SK-N-SH (cell line): ENCODE data around the gene MLLT1. TPM values are rescaled to one million over a fixed set of nuclear protein-coding genes. Genes with fewer than 3 reads are reported as not detected.
A peak's percentile ranks its signal among the peaks of the same experiment; 100 is the strongest.

Source experiments
- CTCF ChIA-PET: fragments of 300-600, 350-600 bp; formaldehyde crosslinking; extraction: SDS; loops from one replicate; lab custom pipeline; 2021; lab: Yijun Ruan, JAX
- POLR2A ChIA-PET: fragments of 350-600 bp; sonication (Branson Sonifier 250); formaldehyde crosslinking; extraction: SDS; loops from one replicate; lab custom pipeline; 2020; ENCODE audit warnings: antibody characterized with exemption, inconsistent platforms; lab: Yijun Ruan, JAX
- DNase-seq: peaks from one replicate; pipeline ENCODE4 v3.0.0; 2012
- H2AFZ ChIP-seq: fragments of 200-600 bp; sonication (generic); 2 replicates; pipeline ENCODE4 v1.8.1; 2016; ENCODE audit warnings: antibody characterized with exemption, mild to moderate bottlenecking, low read depth
- H3F3A ChIP-seq: fragments of 200-600 bp; sonication (generic); replicated peaks from 2 replicates; pipeline ENCODE3; 2016; ENCODE audit warnings: antibody characterized with exemption, mild to moderate bottlenecking; ENCODE audit not compliant: insufficient read depth
- H3K27ac ChIP-seq, 2 experiments: fragments of 200-500 bp in 1 of 2; fragments of 200-600 bp in 1 of 2; sonication (Bioruptor generic) in 1 of 2; sonication (generic), shearing (Covaris generic) in 1 of 2; 2 replicates each; pipeline versions ENCODE4 v1.5.1 to v1.6.1; 2014 to 2016; ENCODE audit warnings: low read depth in 2 of 2, inconsistent platforms in 1 of 2, low read length in 1 of 2, mild to moderate bottlenecking in 1 of 2, mixed read lengths in 1 of 2
- H3K27me3 ChIP-seq: fragments of 200-600 bp; sonication (generic), shearing (Covaris generic); 2 replicates; pipeline ENCODE4 v1.6.1; 2016; ENCODE audit warnings: mixed run types; ENCODE audit not compliant: insufficient read depth
- H3K36me3 ChIP-seq, 2 experiments: fragments of 200-500 bp in 1 of 2; fragments of 200-600 bp in 1 of 2; sonication (Bioruptor generic) in 1 of 2; sonication (generic) in 1 of 2; replicated peaks in 1 of 2; 2 replicates each; pipeline versions ENCODE3 to v1.5.1; 2014 to 2016; ENCODE audit warnings: low read length in 1 of 2, mild to moderate bottlenecking in 1 of 2; ENCODE audit not compliant: insufficient read depth in 2 of 2, control insufficient read depth in 1 of 2
- H3K4me1 ChIP-seq, 2 experiments: fragments of 200-500 bp in 1 of 2; fragments of 200-600 bp in 1 of 2; sonication (Bioruptor generic) in 1 of 2; sonication (generic), shearing (Covaris generic) in 1 of 2; 2 replicates each; pipeline versions ENCODE4 v1.5.1 to v1.6.1; 2014 to 2016; ENCODE audit warnings: low read depth in 1 of 2, low read length in 1 of 2, mixed run types in 1 of 2; ENCODE audit not compliant: insufficient read depth in 2 of 2, control insufficient read depth in 1 of 2
- H3K4me2 ChIP-seq: fragments of 200-600 bp; sonication (generic), shearing (Covaris generic); 2 replicates; pipeline ENCODE4 v1.6.1; 2017; ENCODE audit warnings: mixed run types
- H3K4me3 ChIP-seq, 2 experiments: fragments of 200-500 bp in 1 of 2; fragments of 200-600 bp in 1 of 2; sonication (Bioruptor generic) in 1 of 2; sonication (generic), shearing (Covaris generic) in 1 of 2; 2 replicates each; pipeline versions ENCODE4 v1.5.1 to v1.8.1; 2014 to 2016; ENCODE audit warnings: low read depth in 2 of 2, inconsistent platforms in 1 of 2, low read length in 1 of 2, mild to moderate bottlenecking in 1 of 2, mixed read lengths in 1 of 2, moderate library complexity in 1 of 2
- H3K79me2 ChIP-seq: fragments of 200-600 bp; sonication (generic); 2 replicates; pipeline ENCODE4 v1.8.1; 2017; ENCODE audit warnings: mild to moderate bottlenecking; ENCODE audit not compliant: insufficient read depth
- H3K9ac ChIP-seq: fragments of 200-600 bp; sonication (generic); 2 replicates; pipeline ENCODE4 v1.6.1; 2017; ENCODE audit warnings: mixed run types
- H3K9me2 ChIP-seq: fragments of 200-600 bp; sonication (generic); 2 replicates; pipeline ENCODE4 v1.6.1; 2017; ENCODE audit warnings: mixed run types
- H3K9me3 ChIP-seq: fragments of 200-600 bp; sonication (generic); 2 replicates; pipeline ENCODE4 v1.6.1; 2017; ENCODE audit warnings: mixed run types, mild to moderate bottlenecking, moderate library complexity
- H4K20me1 ChIP-seq: fragments of 200-600 bp; sonication (generic); 2 replicates; pipeline ENCODE4 v1.6.1; 2017; ENCODE audit warnings: mild to moderate bottlenecking, mixed run types; ENCODE audit not compliant: insufficient read depth
- FOXM1 ChIP-seq: IDR thresholded peaks from 2 replicates; pipeline ENCODE4 v1.4.0; 2012; ENCODE audit warnings: low read depth, mild to moderate bottlenecking
- GATA2 ChIP-seq: sonication (generic); formaldehyde crosslinking; IDR thresholded peaks from 2 replicates; pipeline ENCODE4 v1.5.0; 2020; ENCODE audit warnings: mild to moderate bottlenecking, missing genetic modification reagents
- IRF3 ChIP-seq: fragments of 150-350 bp; IDR thresholded peaks from 2 replicates; pipeline ENCODE4 v1.6.1; 2016; ENCODE audit warnings: mild to moderate bottlenecking, low read depth, low read length
- JUND ChIP-seq: IDR thresholded peaks from 2 replicates; pipeline ENCODE4 v1.4.0; 2012
- MXI1 ChIP-seq: IDR thresholded peaks from 2 replicates; pipeline ENCODE4 v1.6.1; 2012; ENCODE audit warnings: mild to moderate bottlenecking, low read depth, low read length, improper control_type of control experiment
- NFIC ChIP-seq: IDR thresholded peaks from 2 replicates; pipeline ENCODE4 v1.4.0; 2012; ENCODE audit warnings: borderline replicate concordance
- SIN3A ChIP-seq: IDR thresholded peaks from 2 replicates; pipeline ENCODE4 v1.6.1; 2012; ENCODE audit warnings: low read depth, mild to moderate bottlenecking, low read length, moderate library complexity, borderline replicate concordance
- SMC3 ChIP-seq: IDR thresholded peaks from 2 replicates; pipeline ENCODE4 v1.6.1; 2012; ENCODE audit warnings: low read depth, low read length, improper control_type of control experiment
- TCF12 ChIP-seq: IDR thresholded peaks from 2 replicates; pipeline ENCODE4 v1.4.0; 2012
- TEAD4 ChIP-seq: IDR thresholded peaks from 2 replicates; pipeline ENCODE4 v1.4.0; 2012; ENCODE audit warnings: mild to moderate bottlenecking, borderline replicate concordance; ENCODE audit not compliant: insufficient read depth
- YY1 ChIP-seq: IDR thresholded peaks from 2 replicates; pipeline ENCODE4 v1.4.0; 2012; ENCODE audit warnings: low read depth, mild to moderate bottlenecking
- ZBTB33 ChIP-seq: IDR thresholded peaks from 2 replicates; pipeline ENCODE4 v1.4.0; 2012; ENCODE audit warnings: low read depth, borderline replicate concordance
- WGBS: methylation state at CpG from one replicate; pipeline ENCODE4 v1.1.6; 2017; ENCODE audit warnings: low lambda C conversion rate; 5-methylcytosine and 5-hydroxymethylcytosine counted together
- polyA plus RNA-seq, 3 experiments: library from polyadenylated mRNA; depleted of rRNA; stranded (reverse); fragments of >200 nt; gene quantifications; 2 replicates each; pipeline ENCODE4 v1.2.3, GENCODE V29; 2012
- TF ChIP-seq, protein P1 (sequence below): IDR thresholded peaks from 2 replicates; pipeline ENCODE4 v1.4.0; 2012; ENCODE audit warnings: low read depth
- TF ChIP-seq, protein P2 (sequence below): IDR thresholded peaks from 2 replicates; pipeline ENCODE4 v1.4.0; 2012; ENCODE audit warnings: low read depth, borderline replicate concordance
- TF ChIP-seq, protein P3 (sequence below): IDR thresholded peaks from 2 replicates; pipeline ENCODE4; 2012

MLLT1 gene
- polyA plus RNA-seq, 1 of the 3 experiments (the other 2 are of a cell fraction) = 19.0 TPM

DNA sequence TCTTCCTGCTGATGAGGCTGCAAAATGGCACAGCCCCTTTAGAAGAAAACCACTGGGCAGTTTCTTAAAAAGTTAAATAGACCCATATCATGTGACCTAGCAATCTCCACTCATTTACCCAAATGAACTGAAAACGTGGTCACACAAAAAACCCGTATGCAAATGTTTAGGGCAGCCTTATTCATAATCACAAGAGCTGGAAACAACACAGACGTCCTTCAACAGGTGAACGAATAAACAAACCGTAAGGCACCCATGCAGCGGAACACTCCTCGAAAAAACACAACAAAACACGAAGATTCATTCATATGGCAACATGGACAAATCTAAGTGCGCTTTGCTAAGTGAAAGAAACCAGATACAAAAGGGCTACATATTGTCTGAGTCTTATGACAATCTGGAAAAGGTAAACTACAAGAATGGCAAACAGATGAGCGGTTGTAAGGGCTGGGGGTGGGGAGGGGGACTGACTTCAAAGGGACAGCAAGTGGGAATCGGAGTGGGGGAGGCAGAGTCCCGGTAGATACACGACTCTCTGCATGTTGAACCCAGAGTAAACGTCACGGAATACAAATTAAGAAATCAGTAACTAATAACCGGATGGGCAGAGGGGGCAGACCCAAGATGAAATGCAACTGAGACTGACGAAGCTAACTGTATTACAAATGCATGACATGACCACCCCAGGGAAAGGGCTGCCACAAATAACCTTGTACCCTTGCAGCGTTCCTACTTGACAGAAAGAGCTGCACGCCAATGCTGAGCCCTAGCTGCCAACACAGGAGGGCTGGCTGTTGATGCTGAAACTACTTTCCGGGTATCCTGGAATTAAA, 33.4 kb downstream of the MLLT1 start (continued):
- no peak for TF ChIP-seq IRF3
- TF ChIP-seq FOXM1 = no peak
- no peak for TF ChIP-seq NFIC

- no peaks in the 10 kb centered on the region for H3F3A ChIP-seq
- H3K4me3 ChIP-seq = no peak overlapping the region
- POLR2A ChIA-PET = interaction anchor here (0.6 kb wide), 1 partner anchor 150 kb away, joined by 3 read pairs; the partner anchor contains the start of gene GTF2F1
- no peak overlapping the region for H3K4me2 ChIP-seq
- peak overlapping the region in 1 of 2 experiments; percentile 94; a peak in 2 of 4 replicates for H3K27ac ChIP-seq
- no peak overlapping the region for H3K9ac ChIP-seq
- H3K9me3 ChIP-seq = no peaks in the 10 kb centered on the region
- H2AFZ ChIP-seq = no peak overlapping the region
- TF ChIP-seq GATA2 (CRISPR knock-in tag) = no peak
- TF ChIP-seq, protein P1, sequence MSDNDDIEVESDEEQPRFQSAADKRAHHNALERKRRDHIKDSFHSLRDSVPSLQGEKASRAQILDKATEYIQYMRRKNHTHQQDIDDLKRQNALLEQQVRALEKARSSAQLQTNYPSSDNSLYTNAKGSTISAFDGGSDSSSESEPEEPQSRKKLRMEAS = no peak
- no peak for TF ChIP-seq TCF12
- no peak for TF ChIP-seq ZBTB33
- 90% methylated on average over 10 of the region's 10 CpGs for WGBS
- no peaks in the 10 kb centered on the region for H3K9me2 ChIP-seq
- H4K20me1 ChIP-seq = peaks cover 65% of the 10 kb centered on the region
- CTCF ChIA-PET = interaction anchor here (0.7 to 3.9 kb wide), 5 partner anchors 11 to 57 kb away, joined by 3 to 32 read pairs (median 5); no protein-coding TSS in a partner anchor
- DNase-seq = no peak
- H3K36me3 ChIP-seq = peaks cover 4% of the 10 kb centered on the region in 2 experiments
- peaks cover 91% of the 10 kb centered on the region for H3K79me2 ChIP-seq
- no peaks in the 10 kb centered on the region for H3K27me3 ChIP-seq
- H3K4me1 ChIP-seq = peaks cover 15 to 66% of the 10 kb centered on the region in 2 experiments; a peak in 2 of 4 replicates
Observed at GRCh38 chr19:6242677-6243076, 37.1 kb downstream of the MLLT1 start.

DNA sequence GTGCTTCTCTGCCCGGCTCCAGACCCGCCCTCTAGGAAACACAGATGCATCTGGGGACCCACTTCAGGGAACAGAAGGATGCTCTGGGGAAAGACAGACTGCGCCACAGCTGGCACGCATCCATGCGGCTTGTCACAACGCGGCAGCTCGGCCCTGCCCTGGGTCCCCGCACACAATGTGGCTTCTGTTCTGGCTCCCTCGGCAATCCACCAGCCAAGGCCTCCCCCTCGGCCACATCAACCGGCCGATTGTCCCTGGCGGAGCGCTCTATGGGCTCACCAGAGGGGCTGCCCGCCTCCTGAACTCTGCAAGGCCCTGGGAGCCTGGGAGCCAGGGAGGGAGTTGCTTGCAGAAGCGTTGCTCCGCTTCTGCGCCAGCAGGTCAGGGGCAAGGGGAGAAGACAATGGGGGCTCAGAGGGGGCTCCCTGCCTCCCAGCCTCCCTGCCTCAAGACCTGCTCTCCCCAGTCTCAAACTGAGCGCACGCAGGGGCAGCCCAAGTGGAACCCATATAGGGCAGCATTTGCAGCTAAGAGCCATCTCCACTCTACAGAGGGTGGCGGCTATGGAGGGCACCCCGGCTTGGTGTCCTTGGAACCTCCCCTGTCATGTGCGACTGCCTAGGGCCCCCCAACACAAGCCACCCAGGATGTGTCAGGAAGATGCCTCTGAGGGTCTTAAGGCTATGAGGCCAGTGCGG, 37.9 kb downstream of the MLLT1 start:
- no peak overlapping the region for H3K9ac ChIP-seq
- no peaks in the 10 kb centered on the region for H3K36me3 ChIP-seq
- H3K27me3 ChIP-seq = no peaks in the 10 kb centered on the region
- no peaks in the 10 kb centered on the region for H3K9me2 ChIP-seq
- no peak overlapping the region for H3K4me3 ChIP-seq
- H3F3A ChIP-seq = no peaks in the 10 kb centered on the region
- H3K27ac ChIP-seq = peak overlapping the region in 1 of 2 experiments; percentile 94; a peak in 2 of 4 replicates
- peaks cover 70% of the 10 kb centered on the region for H4K20me1 ChIP-seq
- 68% methylated on average over 12 of the region's 25 CpGs for WGBS
- H3K9me3 ChIP-seq = no peaks in the 10 kb centered on the region
- CTCF ChIA-PET = interaction anchor here (1.0 to 3.9 kb wide), 2 partner anchors 23 to 58 kb away, joined by 5 to 32 read pairs; no protein-coding TSS in a partner anchor
- no peak overlapping the region for H2AFZ ChIP-seq
- DNase-seq = peak; percentile 79
- H3K4me2 ChIP-seq = no peak overlapping the region
- peaks cover 15 to 70% of the 10 kb centered on the region in 2 experiments; a peak in 2 of 4 replicates for H3K4me1 ChIP-seq
- peaks cover 91% of the 10 kb centered on the region for H3K79me2 ChIP-seq
- POLR2A ChIA-PET = no interaction called here
- TF ChIP-seq, protein P2, sequence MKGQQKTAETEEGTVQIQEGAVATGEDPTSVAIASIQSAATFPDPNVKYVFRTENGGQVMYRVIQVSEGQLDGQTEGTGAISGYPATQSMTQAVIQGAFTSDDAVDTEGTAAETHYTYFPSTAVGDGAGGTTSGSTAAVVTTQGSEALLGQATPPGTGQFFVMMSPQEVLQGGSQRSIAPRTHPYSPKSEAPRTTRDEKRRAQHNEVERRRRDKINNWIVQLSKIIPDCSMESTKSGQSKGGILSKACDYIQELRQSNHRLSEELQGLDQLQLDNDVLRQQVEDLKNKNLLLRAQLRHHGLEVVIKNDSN = no peak
- TF ChIP-seq MXI1 (no peak; the same call in 1 of the 2 replicates), ZBTB33 (no peak), YY1 (no peak), SIN3A (no peak), JUND (no peak), TEAD4 (no peak), SMC3 (no peak)
- TF ChIP-seq, protein P3, sequence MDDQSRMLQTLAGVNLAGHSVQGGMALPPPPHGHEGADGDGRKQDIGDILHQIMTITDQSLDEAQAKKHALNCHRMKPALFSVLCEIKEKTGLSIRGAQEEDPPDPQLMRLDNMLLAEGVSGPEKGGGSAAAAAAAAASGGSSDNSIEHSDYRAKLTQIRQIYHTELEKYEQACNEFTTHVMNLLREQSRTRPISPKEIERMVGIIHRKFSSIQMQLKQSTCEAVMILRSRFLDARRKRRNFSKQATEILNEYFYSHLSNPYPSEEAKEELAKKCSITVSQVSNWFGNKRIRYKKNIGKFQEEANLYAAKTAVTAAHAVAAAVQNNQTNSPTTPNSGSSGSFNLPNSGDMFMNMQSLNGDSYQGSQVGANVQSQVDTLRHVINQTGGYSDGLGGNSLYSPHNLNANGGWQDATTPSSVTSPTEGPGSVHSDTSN = no peak
